Muscle layer of colon (tissue), 2 donors: ENCODE data around the gene CAMSAP1.

Experiments
- H3K27ac ChIP-seq: one replicate; pipeline ENCODE4 v1.7.0; 2013; ENCODE audit warnings: low read depth, mild to moderate bottlenecking, low read length, moderate library complexity
- H3K27me3 ChIP-seq, 2 donors: one replicate each; pipeline ENCODE4 v1.7.0; 2013; ENCODE audit warnings: low read length in 2 of 2, mild to moderate bottlenecking in 2 of 2; ENCODE audit not compliant: insufficient read depth in 2 of 2, control insufficient read depth in 1 of 2
- H3K36me3 ChIP-seq: one replicate; pipeline ENCODE4 v1.7.0; 2013; ENCODE audit warnings: mild to moderate bottlenecking, low read length; ENCODE audit not compliant: insufficient read depth
- H3K4me1 ChIP-seq: one replicate; pipeline ENCODE4 v1.7.0; 2013; ENCODE audit warnings: mild to moderate bottlenecking, low read length; ENCODE audit not compliant: insufficient read depth
- H3K4me3 ChIP-seq, 2 donors: one replicate each; pipeline ENCODE4 v1.7.0; 2013; ENCODE audit warnings: low read length in 2 of 2, low read depth in 1 of 2, mild to moderate bottlenecking in 1 of 2, moderate library complexity in 1 of 2
- H3K9ac ChIP-seq: one replicate; pipeline ENCODE4 v1.7.0; 2013; ENCODE audit warnings: low read length
- H3K9me3 ChIP-seq: one replicate; pipeline ENCODE4 v1.7.0; 2013; ENCODE audit warnings: mild to moderate bottlenecking, low read length
- donor health status: abdominal sarcoma.
- donor health status: Adenocarcinoma of cecum.

Gene CAMSAP1

GRCh38 chr9:135760465-135760864 lies 146.9 kb downstream of the CAMSAP1 start:
- no peak overlapping the region for H3K27ac ChIP-seq
- no peaks in the 10 kb centered on the region for H3K9me3 ChIP-seq
- H3K9ac ChIP-seq: no peak overlapping the region
- no peaks in the 10 kb centered on the region for H3K4me1 ChIP-seq
- no peaks in the 10 kb centered on the region for H3K36me3 ChIP-seq
- no peaks in the 10 kb centered on the region for H3K27me3 ChIP-seq
- no peak overlapping the region for H3K4me3 ChIP-seq

GRCh38 chr9:135759676-135760300 lies 147.6 kb downstream of the CAMSAP1 start:
- Histone ChIP-seq H3K9ac (no peak overlapping the region), H3K27ac (no peak overlapping the region), H3K4me3 (no peak overlapping the region), H3K9me3 (no peaks in the 10 kb centered on the region), H3K27me3 (peaks cover 0 to 3% of the 10 kb centered on the region in 2 donors), H3K4me1 (no peaks in the 10 kb centered on the region), H3K36me3 (no peaks in the 10 kb centered on the region)

GRCh38 chr9:135758870-135759269 lies 148.5 kb downstream of the CAMSAP1 start:
- no peaks in the 10 kb centered on the region for H3K9me3 ChIP-seq
- H3K27me3 ChIP-seq: peaks cover 0 to 7% of the 10 kb centered on the region in 2 donors
- no peaks in the 10 kb centered on the region for H3K4me1 ChIP-seq
- H3K4me3 ChIP-seq: no peak overlapping the region
- H3K36me3 ChIP-seq: no peaks in the 10 kb centered on the region
- no peak overlapping the region for H3K9ac ChIP-seq
- no peak overlapping the region for H3K27ac ChIP-seq
